ENCODE results near the gene SOD2. TPM values are rescaled to one million over a fixed set of nuclear protein-coding genes. Genes with fewer than 3 reads are reported as not detected.
A peak's percentile ranks its signal among the peaks of the same experiment; 100 is the strongest.

The SOD2 gene
- total and polyA plus RNA-seq, 9 of the 15 experiments (the other 6 are each of a cell fraction or from before 2014, with no cell fraction given), result 39.8 to 140 (median 95.8) TPM

DNA sequence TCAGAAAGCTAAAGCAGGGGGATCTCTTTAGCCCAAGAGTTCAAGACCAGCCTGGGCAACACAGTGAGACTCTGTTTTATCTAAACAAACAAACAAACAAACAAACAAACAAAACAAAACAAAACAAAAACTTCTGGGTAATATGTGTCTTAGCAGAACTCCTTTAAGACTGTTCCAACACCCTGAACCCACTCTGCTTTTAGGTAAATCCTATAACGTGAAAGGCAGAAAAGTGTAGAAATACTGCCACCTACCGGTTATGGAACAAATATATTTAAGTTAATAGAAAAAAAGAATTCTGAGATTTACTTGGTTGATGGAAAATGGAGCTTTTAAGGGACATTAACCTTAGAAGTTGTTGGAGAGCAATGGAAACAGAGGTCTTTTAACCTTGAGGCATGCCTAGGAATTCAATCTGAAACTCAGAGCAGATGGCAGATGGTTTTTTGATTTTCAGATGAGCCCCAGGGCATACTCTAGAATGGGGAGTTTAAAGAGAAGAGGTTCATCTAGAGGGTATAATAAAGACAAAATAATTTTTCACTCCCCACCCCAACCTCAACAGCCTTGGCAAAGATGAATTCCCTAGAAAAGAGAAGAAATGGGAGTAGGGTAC is 38.5 kb downstream of the SOD2 start (continued):
- no peak for TF ChIP-seq ZNF165 (CRISPR knock-in tag; IDR thresholded peaks at IDR 0.05; ENCODE audit: borderline replicate concordance)
- no peak for TF ChIP-seq ZNF133 (CRISPR knock-in tag; IDR thresholded peaks at IDR 0.05)
- TF ChIP-seq, protein P1, sequence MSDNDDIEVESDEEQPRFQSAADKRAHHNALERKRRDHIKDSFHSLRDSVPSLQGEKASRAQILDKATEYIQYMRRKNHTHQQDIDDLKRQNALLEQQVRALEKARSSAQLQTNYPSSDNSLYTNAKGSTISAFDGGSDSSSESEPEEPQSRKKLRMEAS (CRISPR knock-in tag; IDR thresholded peaks at IDR 0.05), result no peak
- TF ChIP-seq, protein P2, sequence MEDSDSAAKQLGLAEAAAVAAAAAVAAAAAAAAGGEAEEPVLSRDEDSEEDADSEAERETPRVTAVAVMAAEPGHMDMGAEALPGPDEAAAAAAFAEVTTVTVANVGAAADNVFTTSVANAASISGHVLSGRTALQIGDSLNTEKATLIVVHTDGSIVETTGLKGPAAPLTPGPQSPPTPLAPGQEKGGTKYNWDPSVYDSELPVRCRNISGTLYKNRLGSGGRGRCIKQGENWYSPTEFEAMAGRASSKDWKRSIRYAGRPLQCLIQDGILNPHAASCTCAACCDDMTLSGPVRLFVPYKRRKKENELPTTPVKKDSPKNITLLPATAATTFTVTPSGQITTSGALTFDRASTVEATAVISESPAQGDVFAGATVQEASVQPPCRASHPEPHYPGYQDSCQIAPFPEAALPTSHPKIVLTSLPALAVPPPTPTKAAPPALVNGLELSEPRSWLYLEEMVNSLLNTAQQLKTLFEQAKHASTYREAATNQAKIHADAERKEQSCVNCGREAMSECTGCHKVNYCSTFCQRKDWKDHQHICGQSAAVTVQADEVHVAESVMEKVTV (CRISPR knock-in tag; IDR thresholded peaks at IDR 0.05), result peak; percentile 60
- TF ChIP-seq, protein P3, sequence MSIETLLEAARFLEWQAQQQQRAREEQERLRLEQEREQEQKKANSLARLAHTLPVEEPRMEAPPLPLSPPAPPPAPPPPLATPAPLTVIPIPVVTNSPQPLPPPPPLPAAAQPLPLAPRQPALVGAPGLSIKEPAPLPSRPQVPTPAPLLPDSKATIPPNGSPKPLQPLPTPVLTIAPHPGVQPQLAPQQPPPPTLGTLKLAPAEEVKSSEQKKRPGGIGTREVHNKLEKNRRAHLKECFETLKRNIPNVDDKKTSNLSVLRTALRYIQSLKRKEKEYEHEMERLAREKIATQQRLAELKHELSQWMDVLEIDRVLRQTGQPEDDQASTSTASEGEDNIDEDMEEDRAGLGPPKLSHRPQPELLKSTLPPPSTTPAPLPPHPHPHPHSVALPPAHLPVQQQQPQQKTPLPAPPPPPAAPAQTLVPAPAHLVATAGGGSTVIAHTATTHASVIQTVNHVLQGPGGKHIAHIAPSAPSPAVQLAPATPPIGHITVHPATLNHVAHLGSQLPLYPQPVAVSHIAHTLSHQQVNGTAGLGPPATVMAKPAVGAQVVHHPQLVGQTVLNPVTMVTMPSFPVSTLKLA (conservative IDR thresholded peaks at IDR 0.05), result peak in 1 of 2 experiments; percentile 32; a peak in 1 of 4 replicates
- TF ChIP-seq, protein P4, sequence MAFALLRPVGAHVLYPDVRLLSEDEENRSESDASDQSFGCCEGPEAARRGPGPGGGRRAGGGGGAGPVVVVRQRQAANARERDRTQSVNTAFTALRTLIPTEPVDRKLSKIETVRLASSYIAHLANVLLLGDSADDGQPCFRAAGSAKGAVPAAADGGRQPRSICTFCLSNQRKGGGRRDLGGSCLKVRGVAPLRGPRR (CRISPR knock-in tag; IDR thresholded peaks at IDR 0.05), result no peak
- TF ChIP-seq TEAD1 (CRISPR knock-in tag; IDR thresholded peaks at IDR 0.05), result no peak
- TF ChIP-seq THRAP3 (IDR thresholded peaks at IDR 0.05; ENCODE audit: borderline replicate concordance), result no peak
- TF ChIP-seq, protein P5, sequence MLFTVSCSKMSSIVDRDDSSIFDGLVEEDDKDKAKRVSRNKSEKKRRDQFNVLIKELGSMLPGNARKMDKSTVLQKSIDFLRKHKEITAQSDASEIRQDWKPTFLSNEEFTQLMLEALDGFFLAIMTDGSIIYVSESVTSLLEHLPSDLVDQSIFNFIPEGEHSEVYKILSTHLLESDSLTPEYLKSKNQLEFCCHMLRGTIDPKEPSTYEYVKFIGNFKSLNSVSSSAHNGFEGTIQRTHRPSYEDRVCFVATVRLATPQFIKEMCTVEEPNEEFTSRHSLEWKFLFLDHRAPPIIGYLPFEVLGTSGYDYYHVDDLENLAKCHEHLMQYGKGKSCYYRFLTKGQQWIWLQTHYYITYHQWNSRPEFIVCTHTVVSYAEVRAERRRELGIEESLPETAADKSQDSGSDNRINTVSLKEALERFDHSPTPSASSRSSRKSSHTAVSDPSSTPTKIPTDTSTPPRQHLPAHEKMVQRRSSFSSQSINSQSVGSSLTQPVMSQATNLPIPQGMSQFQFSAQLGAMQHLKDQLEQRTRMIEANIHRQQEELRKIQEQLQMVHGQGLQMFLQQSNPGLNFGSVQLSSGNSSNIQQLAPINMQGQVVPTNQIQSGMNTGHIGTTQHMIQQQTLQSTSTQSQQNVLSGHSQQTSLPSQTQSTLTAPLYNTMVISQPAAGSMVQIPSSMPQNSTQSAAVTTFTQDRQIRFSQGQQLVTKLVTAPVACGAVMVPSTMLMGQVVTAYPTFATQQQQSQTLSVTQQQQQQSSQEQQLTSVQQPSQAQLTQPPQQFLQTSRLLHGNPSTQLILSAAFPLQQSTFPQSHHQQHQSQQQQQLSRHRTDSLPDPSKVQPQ (CRISPR knock-in tag; IDR thresholded peaks at IDR 0.05; ENCODE audit: borderline replicate concordance), result no peak
- TF ChIP-seq TBL1XR1 (IDR thresholded peaks at IDR 0.05; ENCODE audit: low read length in 2 of 2), result no peak
- no peak for TF ChIP-seq POLR2AphosphoS2 (IDR thresholded peaks at IDR 0.05; ENCODE audit: low read length)
- no peak for TF ChIP-seq SUPT5H (IDR thresholded peaks at IDR 0.05)
- no peak for TF ChIP-seq ETV5 (CRISPR knock-in tag; IDR thresholded peaks at IDR 0.05; ENCODE audit: low read depth)
